ENCODE measurements around the gene TOP2A. TPM values are rescaled to one million over a fixed set of nuclear protein-coding genes. Genes with fewer than 3 reads are reported as not detected.

Gene TOP2A, protein sequence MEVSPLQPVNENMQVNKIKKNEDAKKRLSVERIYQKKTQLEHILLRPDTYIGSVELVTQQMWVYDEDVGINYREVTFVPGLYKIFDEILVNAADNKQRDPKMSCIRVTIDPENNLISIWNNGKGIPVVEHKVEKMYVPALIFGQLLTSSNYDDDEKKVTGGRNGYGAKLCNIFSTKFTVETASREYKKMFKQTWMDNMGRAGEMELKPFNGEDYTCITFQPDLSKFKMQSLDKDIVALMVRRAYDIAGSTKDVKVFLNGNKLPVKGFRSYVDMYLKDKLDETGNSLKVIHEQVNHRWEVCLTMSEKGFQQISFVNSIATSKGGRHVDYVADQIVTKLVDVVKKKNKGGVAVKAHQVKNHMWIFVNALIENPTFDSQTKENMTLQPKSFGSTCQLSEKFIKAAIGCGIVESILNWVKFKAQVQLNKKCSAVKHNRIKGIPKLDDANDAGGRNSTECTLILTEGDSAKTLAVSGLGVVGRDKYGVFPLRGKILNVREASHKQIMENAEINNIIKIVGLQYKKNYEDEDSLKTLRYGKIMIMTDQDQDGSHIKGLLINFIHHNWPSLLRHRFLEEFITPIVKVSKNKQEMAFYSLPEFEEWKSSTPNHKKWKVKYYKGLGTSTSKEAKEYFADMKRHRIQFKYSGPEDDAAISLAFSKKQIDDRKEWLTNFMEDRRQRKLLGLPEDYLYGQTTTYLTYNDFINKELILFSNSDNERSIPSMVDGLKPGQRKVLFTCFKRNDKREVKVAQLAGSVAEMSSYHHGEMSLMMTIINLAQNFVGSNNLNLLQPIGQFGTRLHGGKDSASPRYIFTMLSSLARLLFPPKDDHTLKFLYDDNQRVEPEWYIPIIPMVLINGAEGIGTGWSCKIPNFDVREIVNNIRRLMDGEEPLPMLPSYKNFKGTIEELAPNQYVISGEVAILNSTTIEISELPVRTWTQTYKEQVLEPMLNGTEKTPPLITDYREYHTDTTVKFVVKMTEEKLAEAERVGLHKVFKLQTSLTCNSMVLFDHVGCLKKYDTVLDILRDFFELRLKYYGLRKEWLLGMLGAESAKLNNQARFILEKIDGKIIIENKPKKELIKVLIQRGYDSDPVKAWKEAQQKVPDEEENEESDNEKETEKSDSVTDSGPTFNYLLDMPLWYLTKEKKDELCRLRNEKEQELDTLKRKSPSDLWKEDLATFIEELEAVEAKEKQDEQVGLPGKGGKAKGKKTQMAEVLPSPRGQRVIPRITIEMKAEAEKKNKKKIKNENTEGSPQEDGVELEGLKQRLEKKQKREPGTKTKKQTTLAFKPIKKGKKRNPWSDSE (N-terminal part only)
- total RNA-seq: 2.1 and 46.5 TPM in 2 replicates

DNA sequence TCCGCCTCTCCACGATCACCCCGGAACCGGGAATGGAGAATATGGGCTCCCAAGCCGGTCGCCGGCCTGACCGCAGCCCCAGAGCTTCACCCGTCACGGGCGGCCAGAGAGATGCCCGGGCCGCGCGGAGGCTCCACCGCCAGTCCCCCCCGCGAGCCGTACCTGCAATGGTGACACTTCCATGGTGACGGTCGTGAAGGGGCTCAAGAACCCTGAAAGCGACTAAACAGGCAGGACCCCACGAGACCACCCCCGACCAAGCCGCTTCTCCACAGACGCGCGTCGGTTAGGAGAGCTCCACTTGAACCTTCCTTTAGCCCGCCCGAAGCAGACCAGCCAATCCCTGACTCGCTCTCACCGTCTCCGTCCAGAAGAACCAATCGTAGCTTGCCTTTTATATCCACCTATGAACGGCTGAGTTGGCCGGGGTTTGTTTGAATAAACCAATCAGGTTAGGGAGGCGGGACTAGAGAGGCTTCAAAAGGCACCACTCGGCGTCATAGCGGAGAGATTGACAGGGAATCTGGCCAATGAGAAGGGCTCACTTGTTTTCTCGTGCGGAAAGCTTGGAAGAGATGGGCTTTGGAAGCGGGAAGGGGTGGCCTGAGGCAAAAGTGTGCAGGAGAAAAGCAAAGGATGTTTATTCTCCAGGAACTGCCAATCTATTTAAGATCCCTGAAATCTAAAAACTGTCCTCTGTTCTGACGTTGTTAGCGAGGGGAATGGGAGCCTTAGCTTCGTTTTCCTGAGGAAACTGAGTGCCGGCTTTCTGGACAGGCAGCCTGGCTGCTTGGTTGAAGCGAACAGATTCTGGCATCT, at the start of gene TOP2A:
Gene TOP2A, minus strand, starts transcription at position 288 of the 819 bp plus-strand sequence. Its CDS starts 105 bp downstream, at position 183.
- DNase-seq (ENCODE audit: low read depth): peak; percentile 100

DNA sequence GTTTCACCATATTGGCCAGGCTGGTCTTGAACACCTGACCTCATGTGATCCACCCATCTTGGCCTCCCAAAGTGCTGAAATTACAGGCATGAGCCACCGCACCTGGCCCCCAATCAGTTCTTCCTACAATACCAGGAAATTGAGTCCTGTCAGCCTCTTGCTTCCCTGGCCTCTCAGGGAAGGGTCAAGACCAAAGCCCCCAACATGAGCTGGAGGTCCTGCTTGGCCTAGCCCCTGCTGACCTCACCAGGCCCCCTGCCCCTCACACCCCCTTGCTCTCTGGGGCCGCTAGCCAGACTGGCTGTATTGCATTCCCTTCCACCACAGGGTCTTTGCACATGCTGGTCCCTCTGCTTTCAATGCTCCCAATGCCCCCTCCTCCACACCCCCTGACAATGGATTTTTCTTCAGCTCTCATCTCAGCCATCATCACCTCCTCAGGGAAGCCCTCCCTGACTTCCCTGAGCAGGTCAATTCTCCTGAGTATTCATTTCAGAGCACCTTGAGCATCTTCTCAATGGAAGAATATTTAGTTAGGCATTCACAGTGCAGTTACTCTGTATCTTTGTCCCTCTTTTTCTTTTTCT, 49.7 kb upstream of the TOP2A start:
- no peak for DNase-seq (ENCODE audit: low read depth)

DNA sequence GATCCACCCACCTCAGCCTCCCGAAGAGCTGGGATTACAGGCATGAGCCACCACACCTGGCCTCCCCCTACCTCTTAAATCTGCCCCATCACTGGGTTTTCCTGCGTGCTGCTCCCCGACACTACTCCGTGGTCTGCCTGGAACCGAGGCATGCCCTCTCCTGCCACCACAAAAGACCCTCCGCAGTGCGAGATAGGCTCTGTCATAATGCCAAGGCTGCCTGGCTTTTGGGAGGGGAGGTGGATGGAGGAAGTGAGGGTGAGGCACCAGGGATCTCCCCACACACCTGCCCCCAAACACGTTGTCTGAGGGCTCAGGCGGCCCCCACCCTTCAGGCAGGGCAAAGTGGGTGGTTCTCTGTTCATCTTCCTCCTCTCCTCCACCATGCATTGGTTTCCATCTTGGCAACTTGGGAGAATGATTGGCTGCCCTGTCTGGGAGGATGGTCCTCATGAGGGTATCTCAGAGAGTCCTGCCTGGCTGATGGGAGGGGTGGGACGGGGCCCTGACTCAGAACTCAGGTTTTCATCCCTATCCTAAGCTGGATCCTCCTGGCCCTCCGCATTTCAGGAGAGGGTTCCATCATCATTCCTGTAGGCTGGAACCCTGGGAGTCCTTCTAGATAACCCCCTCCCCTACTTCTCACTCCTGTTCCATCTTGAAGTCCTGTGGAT, 48.7 kb upstream of the TOP2A start:
- no peak for DNase-seq (ENCODE audit: low read depth)

DNA sequence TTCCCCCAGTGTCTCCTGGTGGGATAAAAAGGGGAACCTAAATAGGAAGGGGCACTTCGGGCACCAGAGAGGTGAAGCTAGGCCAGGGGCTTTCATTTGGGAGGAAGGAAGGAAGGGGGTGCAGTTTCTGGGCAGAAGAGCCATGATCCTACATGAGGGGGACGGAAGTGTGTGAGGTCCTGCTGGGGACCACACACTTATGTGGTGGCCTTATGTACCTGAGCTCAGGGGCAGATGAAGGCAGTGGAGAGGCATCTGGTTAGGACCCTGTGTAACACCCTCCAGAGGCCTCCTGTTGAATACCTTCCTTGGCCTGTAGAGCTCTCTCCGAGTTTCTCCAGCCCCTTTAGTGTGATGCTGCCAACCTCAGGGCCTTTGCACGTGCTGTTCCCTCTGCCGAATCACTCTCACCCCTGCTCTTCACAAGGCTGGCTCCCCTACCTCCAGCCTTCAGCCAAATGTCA, 46.7 kb upstream of the TOP2A start:
- DNase-seq (ENCODE audit: low read depth): no peak

DNA sequence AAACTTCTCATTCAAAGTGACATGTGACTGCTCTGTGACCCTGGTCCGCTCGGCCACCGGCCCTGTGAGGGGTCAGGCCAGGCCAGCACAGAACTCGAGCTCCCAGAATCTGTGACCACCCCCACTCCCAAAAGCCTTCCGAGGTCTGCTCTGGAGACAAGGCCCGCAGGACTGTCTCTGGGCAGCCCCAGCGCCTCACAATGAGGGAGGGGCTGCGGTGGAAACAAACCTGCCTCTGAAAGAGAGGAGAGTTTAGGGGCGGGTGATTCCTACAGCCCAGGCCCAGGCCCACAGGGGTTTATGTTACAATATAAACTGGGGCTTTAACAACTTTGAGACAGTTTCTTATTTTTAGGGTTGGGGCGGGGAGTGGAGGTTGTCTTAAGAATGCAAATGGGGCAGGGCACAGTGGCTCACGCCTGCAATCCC, 45.4 kb upstream of the TOP2A start:
- no peak for DNase-seq (ENCODE audit: low read depth)

DNA sequence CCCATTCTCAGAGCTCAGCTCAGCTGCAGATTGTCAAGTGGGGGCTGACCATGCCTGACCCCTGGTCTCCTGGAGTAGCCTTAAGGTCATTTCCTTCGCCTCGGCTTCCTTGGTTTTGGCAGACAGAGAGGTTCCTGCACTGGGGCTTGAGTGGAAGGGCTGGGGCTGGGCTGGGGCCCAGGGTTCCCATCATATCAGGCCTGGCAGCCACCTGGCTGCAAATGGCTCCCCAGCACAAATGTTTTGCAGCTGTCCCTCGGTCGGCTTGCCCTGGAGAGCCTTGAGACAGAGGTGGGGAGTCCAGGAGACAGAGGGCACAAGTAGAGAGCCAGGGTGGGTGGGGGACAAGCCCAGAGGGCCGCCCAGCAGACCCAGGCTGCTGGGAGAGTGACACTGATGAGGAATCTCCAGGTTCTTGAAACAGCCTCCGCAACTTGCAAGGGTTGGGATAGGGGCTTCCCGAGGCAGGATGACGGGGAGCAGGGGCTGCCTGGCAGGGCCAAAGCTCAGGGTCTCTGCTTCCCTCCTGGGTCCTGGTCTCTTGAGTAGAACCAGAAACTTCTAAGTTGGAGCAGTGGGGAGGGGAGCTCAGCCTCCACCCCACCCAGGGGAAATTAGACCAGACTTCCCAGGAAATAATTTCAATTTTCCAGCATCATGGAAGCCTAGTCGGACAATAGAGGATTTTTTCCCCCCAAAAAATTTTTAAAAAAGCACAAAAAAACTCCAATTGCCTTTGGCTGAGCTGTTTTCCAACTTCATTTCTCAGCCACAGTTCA, 44.8 kb upstream of the TOP2A start:
- no peak for DNase-seq (ENCODE audit: low read depth)

DNA sequence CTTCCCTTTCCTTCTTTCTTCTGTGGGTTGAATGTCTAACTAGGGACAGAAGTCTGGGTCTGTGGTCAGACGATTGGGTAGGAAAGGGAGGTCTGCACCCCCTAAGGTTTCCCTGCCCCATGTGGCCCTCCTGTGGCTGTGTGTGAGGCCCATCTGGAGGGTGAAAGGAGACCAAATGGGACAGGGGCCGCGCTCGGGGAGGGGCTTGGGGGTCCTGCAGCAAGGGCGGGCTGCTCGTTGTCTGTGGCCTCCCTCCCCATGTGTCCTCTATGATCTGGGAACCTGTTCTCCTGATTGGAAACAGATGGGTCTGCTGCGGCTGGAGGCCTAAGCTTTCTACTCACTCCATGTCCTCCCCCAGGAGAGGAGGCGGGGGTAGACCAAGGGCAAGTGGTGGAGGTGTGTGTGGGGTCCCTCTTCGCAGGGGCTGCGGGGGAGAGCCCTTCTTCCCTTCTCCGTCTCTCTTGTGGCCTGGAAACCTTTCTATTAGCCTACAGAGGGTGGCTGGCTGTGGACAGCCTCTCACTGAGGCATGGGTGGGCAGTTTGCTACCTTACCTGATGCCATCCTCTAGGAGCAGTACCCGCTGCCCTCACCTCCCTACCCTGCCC, 44.1 kb upstream of the TOP2A start:
- no peak for DNase-seq (ENCODE audit: low read depth)

DNA sequence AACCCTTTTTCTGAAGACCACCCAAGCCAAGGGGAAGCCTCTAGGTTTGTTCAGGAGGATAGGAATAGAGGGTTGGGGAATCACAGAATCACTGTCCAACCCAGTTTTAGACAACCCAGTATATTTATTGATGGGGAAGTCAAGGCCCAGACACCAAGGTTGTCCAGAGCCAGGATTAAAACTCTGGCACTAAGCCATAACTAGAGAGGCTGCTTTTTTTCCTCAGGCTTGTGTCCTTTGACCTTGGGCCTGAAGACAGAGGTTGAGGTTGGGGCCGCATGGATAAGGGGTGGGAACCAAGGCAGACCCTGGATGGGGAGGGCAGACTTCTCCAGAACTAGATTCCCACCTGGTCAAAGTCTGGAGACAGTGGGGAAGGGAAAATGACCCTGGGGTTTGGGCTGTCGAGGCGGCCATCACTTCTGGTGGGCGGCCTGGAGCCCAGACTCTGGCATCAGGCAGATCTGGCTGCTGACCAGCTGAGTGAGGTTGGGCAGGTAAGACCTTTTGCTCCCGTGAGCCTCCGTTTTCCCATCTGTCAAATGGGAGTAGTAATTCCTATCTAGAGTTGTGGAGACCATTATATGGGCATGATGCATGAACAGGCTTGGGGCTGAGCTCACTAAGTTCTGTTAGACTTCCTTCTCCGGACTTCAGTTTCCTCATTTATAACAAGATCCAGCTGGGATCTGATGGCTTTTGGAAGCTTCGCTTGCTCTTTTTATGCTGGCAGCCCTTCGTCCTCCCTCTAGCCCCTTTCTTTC, 43.5 kb upstream of the TOP2A start:
- DNase-seq (ENCODE audit: low read depth): no peak

DNA sequence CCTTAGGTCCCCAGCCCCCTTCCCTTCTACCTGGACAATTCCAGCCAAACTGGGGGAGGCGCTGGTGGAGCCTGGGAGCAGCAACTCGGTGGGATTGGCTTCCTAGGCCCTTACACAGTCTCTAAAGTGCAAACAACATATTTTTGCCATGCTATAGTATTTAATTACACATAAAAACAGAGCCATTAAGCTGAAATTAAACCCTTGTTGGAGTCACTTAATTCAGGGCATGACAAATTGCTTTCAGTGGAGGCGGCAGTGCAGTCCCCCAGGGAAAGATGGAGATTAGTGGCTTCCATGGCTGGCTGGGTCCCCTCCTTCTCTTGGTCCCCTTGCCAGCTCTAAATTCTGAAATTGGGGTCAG, 42.9 kb upstream of the TOP2A start:
- no peak for DNase-seq (ENCODE audit: low read depth)

DNA sequence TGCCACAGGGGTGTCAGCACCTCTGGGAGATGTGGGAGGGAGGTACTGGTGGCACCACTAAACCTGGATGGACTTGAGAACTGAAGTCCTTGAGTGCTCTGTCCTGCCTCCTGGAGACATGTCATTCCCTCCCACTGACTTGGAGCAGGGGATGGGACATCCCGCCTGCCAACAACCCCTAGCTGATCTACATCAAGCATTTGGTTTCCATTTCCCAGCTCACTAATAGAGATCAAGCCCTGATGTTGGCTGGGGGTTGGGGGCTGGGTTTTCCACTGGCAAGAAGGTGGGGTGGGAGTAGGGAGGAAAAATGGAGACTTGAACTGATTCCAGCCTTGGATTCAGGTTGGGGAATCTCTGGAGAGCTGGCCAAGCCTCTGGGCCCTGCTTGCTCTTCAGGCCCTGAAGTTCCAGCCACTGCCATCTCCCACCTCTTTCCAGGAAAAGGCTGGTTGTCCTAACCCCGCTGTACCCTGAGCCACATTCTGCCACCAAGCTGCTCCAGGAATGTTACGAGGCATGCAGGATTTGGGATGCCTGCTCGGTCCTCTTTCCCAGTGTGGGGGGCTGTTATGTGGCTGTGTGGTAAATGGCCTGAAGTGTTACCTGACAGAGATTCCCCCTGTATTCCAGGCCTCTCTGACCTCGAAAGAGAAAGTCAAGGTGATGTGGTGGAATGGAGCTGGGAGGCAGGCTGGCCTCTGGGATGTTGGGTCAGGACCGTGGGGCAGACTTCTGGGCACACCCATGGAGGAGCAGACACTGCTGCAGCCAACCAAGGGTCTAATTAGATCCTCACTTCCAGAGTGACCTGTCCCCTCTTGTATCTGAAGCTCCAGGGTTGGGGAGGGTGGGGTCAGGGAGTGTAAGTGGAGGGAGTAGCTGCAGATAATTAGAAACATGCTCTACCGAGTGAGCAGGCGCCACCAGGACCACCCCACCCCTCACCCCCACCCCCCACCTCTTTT, 42.2 kb upstream of the TOP2A start:
- no peak for DNase-seq (ENCODE audit: low read depth)

DNA sequence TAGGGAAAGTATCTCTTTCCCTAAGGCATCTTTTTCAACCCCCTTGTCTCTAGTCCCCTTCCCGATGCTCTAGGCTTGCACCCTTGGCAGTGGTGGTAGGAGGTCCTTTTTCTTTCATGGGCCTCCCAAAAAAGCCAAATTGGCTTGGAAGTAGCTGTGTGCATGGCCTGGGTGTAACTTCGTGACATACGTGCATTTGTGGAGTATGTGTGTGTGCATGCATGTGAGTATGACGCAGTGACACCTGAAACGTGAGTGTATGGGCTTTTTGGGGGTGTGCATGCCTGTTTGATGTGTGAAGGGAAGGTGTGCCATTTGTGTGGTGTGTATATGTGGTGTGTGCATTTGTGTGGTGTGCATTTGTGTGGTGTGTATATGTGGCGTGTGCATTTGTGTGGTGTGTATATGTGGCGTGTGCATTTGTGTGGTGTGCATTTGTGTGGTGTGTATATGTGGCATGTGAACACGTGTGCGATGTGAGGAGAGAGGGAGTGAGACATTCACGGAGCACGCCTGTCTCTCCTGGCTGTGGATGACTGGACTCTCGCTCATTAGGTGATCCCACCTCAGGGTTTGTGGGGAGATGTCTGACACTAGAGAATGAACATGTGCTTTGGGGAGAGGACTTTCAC, 41.3 kb upstream of the TOP2A start:
- DNase-seq (ENCODE audit: low read depth): no peak

DNA sequence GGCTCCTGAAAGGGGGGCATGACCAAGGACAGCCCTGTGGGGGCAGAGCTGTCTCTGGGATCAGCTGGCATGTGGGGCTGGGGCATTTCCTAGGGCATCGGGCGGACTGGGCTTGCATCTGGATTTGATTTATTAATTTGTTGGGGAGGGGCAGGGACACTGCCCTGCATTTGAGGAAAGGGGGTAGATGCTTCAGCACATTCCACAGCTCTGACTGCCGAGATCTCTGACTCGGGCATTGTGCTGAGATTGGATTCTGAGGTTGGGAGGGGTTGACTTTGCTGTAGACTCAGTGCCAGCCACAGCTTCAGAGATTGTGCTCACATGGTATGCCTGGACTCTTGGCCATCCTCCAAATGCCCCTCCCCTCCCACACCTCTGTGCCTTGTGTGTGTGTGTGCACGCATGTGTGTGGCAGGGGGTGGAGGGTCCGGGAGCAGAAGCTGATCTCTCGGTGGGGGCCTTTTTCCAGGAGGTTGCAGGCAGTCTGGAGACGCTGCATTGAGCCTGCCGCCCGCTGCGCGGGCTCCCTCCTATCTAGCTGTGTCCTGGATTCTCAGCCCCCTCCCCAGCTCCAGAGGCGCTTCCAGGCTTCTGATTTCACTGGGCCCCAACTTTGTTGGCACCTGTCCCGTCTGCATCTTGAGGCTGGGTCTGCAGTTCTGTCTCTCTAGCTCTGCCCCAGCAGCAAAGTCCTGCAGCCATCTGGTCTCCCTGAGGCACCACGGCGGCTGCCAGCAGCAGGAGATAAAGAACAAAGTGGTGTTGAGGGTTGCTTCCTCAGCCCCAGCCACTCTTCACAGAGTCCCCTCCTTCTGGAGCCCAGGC, 40.5 kb upstream of the TOP2A start:
- DNase-seq (ENCODE audit: low read depth): peak; percentile 68

DNA sequence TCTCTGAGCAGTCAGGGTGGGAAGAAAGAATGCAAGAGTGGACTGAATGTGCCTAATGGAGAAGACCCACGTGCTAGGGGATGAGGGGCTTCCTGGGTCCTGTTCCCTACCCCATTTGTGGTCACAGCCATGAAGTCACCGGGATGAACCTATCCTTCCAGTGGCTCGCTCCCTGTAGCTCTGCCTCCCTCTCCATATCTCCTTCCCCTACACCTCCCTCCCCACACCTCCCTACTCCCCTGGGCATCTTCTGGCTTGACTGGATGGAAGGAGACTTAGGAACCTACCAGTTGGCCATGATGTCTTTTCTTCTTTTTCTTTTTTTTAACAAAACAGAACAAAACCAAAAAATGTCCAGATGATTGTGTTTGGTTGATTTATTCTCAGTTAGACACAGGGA, 39.7 kb upstream of the TOP2A start:
- DNase-seq (ENCODE audit: low read depth): no peak

DNA sequence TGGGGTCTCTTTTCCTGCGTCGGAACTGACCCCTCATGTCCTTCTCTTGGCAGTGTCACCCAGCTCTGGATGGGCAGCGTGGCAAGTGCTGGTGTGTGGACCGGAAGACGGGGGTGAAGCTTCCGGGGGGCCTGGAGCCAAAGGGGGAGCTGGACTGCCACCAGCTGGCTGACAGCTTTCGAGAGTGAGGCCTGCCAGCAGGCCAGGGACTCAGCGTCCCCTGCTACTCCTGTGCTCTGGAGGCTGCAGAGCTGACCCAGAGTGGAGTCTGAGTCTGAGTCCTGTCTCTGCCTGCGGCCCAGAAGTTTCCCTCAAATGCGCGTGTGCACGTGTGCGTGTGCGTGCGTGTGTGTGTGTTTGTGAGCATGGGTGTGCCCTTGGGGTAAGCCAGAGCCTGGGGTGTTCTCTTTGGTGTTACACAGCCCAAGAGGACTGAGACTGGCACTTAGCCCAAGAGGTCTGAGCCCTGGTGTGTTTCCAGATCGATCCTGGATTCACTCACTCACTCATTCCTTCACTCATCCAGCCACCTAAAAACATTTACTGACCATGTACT, 38.8 kb upstream of the TOP2A start:
- DNase-seq (ENCODE audit: low read depth): no peak

DNA sequence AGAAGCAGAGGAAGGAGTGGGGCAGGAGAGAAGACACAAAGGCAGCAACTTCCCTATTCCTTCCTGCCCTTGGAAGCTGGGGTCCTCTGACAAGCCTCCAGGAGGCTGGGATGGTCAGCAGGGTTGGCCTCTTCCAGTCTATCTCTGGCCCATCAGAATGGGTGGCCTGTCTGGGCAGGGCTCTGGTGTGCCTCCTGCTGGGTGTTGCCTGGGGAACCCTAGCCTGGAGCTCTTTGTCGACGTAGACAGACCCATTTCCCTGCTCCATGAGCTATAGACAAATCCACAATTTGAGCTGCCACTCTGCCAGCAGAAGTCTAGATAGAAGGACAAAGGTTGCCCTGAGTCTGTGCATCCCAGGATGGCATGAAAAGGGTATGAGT, 36.9 kb upstream of the TOP2A start:
- no peak for DNase-seq (ENCODE audit: low read depth)
